HG02981 (cell line): ENCODE results near the gene FLT3.
A peak's percentile ranks its signal among the peaks of the same experiment; 100 is the strongest.
"Not testable (repeated sequence)": the region's sequence is repeated elsewhere in the genome, so short reads cannot be mapped to it uniquely, and the experiment has no call there.

Experiments used
- ATAC-seq: cut with Tn5 transposase; IDR thresholded peaks from one replicate; pipeline ENCODE4 v1.9.1; 2021; ENCODE audit warnings: mild to moderate bottlenecking, moderate library complexity; ENCODE audit not compliant: unreplicated experiment

Gene FLT3

DNA sequence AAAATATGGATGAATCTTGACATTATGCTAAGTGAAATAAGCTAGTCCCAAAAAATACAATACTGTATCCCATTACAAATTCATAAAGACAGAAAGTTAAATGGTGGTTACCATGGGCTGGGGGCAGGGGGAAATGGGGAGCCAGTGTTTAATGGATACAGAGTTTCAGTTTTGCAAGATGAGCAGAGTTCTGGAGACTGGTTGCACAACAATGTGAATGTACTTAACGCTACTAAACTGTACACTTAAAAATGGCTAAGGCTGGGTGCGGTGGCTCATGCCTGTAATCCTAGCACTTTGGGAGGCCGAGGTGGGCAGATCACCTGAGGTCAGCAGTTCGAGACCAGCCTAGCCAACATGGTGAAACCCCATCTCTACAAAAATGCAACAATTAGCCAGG, 1.5 kb upstream of the FLT3 start:
- ATAC-seq, result not testable (repeated sequence)

DNA sequence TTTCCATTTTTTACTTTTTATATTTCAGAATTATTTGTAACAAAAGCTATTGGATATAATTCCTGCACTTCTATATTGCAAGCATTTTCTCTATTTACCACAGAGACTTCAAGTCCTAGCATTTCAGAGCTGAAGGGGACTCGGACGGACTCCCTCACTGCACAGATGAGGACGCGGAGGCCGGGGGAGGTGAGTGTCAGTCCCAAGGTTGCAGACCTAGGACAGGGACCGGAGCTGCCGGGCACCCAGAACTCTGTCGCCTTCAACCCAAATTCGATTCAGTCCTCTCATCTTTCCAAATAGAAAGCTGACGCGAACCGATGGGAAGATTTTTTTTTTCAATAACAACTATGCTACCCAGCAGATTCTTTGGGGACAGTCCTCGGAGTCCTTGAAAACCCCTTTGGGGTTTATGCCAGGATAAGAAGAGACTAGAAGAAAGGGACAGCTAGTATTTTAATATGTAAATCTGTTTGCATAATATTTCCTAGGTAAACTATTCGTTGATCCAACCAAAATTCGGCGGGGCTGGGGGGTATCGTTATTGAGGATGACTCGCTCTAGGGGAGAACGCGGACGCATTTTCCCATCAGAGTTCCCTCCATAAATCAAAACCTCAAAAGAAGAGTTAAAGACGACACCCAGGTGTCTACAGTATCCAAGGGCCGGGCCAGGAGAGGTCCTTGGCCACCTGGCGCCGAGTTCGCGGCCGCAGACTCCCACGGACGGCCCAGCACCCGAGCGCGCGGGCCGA, 803 bp downstream of the FLT3 start:
- ATAC-seq, result no peak

DNA sequence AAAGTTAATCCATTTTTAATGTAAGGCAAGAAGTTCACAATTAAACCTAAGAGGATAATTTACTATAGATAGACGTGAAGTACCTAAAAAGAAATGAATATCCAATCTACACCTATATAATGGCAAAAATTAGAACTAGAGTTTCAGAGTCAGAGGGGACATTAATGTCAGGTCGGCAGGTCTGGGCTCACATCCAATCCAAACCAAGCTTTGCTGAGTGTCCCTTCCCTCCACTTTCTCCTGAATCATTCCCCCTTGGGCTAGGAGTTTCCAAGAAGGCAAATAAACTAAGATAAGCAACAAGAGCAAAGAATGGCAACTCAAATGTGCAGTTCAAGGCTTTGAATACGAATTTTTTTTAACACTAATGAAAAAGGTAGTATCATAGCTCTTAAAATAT, 2.9 kb downstream of the FLT3 start:
- ATAC-seq, result no peak

DNA sequence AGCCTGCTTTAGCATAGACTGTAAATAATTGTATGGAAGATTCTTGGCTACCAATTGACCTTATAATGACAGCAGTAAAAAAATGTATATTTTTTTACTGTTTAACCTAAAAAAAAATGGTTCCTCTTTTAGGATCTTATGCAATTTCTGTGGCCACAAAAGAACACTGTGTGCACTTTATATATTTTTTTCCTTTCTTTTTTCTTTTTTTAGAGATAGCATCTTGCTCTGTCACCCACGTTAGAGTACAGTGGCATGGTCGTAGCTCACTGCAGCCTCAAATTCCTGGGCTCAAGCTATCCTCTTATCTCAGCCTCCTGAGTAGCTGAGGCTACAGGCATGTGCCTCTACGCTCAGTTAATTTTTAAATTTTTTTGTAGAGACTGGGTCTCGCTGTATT, 6.1 kb downstream of the FLT3 start:
- no peak for ATAC-seq

DNA sequence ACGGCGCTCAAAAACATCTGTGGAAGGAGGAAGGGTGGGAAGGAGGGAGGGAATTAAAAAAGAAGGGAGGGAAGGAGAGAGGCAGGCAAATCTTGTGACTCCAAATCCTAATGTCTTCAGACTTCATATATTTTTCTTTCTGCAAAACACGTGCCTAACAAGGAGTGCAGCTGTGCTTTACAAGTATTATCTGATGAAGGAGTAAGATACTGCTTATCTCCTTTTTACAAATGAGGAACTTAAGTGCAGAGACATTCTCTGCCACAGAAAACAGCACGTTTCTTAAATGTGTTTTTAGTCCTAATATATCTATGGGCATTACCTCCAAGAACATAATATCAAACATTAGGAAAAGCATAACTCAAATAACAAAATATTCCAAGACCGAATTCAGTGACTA, 6.5 kb downstream of the FLT3 start:
- no peak for ATAC-seq

DNA sequence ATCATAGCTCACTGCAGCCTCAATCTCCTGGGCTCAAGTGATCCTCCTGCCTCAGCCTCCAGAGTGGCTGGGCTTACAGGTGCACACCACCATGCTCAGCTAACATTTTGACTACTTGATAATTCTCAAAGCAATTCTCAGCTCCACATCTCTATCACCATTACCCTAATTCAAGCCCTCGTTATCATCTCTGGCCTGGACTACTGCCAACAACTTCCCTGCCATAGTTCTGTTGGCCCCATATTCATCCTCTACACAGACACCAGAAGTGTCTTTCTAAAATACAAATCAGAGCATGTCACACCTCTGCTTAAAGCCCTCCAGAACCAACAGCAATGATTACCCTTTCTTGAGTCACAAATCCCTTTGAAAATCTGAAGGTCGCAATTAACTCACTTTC, 7.9 kb downstream of the FLT3 start:
- no peak for ATAC-seq

DNA sequence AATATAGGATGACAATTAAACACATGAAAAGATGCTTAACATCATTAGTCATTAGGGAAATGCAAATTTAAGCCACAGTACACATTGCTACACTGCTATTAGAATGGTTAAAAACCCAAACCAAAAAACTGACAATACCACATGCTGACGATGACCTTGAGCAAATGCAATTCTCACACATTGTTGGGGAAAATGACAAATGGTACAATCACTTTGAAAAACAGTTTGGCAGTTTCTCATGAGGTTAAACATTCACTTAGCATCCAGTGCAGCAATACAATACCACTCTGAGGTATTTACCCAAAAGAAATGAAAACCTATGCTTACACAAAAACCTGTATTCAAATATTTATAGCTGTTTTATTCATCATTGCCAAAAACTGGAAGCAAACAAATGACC, 11.3 kb downstream of the FLT3 start:
- no peak for ATAC-seq

- ATAC-seq, result not testable (repeated sequence)
Measured at GRCh38 chr13:28077820-28078219, 22.6 kb downstream of the FLT3 start.

DNA sequence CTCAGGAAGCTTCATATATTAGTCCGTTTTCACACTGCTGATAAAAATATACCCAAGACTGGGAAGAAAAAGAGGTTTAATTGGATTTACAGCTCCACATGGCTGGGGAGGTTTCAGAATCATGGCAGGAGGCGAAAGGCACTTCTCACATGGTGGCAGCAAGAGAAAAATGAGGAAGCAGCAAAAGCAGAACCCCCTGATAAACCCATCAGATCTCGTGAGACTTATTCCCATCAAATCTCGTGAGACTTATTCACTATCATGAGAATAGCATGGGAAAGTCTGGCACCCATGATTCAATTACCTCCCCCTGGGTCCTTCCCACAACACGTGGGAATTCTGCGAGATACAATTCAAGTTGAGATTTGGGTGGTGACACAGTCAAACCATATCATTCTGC, 23.1 kb downstream of the FLT3 start:
- ATAC-seq, result no peak

DNA sequence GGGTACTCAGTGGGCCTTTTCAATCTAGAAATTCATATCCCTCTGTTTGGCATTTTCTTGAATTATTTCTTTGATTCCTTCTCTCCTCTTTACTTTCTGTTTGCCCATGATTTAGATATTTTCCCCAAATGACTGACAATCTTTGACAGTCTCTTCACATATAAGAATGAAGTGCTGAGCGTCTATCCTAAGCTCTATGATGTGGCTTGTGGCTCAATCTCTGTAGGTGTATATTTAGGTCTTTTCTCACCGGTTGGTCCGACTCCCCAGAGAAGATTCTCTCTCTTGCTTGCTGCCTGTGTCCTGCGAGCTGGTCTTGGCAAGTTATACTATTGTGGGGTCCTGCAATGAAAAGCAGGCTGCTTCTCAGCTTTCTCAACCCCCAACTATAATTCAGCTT, 29.0 kb downstream of the FLT3 start:
- ATAC-seq, result no peak

DNA sequence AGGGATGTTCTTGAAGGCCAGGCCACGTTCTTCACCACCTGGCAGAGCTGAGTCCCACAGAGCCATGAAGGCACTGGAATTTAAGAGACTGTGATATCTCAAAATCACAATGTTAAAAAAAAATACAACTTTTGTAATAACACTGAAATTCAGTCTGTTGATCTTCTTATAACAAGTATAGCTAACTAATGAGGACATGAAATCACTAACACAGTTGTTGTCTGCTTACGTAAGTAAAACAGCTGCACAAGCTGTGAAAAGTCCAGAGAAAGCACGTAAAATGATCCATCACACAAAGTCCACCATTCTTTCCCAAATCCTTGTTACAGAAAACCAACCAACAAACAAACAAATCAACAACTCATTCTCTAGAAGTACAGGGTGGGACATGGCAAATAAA, 32.9 kb downstream of the FLT3 start:
- no peak for ATAC-seq

GRCh38 chr13:28058866-28059613, 41.3 kb downstream of the FLT3 start:
- no peak for ATAC-seq

DNA sequence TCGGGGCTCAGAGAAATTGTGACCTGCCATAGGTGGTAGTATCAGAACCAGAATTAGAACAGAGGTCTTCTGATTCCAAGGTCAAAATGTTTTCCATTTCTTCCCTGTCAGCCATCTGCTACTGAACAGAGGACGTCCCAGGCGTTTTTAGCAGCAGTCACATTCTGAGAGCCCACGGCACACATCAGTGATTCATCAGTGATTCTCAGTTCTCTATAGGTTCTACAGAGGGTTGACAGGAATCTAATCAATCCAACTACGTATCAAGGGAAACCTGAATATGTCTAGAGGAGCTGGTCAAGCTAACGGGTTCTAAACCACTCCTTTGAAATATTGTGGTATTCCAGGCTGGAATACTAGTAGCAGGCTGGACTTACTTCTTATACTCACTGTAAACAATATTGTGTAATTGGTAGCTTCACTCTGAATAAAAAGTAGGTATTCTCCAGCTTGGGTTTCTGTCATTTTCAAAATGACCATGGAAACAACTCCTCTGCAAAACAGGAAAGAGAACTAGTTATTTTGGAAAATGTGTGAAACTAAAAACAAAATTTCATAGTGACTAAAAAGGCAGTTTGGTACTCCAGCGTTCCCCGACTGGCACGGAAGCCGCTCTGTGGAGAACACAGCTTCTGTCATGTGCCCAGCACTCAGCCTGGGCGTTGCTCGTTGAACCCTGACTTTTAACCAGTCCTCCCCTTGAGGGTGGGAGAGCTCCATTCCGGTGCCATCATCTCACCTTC, 43.2 kb downstream of the FLT3 start:
- ATAC-seq, result peak; percentile 55

- ATAC-seq, result no peak
Measured at GRCh38 chr13:28056426-28056825, 44.0 kb downstream of the FLT3 start.

DNA sequence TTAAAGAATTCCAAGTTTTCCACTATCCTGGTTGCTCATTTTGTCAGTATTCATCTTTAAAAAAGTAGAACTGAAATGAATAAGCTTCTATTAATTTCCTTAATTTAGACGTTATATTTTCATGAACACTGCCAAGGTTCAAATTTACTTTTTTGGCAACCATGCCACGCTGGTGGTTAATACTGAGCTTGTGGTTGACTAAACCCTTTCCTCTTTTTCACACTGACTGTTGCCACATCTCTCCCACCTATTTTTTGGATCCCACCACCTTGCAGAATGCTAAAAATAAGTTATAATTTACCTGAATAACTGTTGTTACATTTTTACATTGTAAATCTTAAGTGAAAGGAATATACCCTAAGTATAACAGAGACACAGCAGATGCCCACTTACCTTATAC, 45.0 kb downstream of the FLT3 start:
- ATAC-seq, result no peak

DNA sequence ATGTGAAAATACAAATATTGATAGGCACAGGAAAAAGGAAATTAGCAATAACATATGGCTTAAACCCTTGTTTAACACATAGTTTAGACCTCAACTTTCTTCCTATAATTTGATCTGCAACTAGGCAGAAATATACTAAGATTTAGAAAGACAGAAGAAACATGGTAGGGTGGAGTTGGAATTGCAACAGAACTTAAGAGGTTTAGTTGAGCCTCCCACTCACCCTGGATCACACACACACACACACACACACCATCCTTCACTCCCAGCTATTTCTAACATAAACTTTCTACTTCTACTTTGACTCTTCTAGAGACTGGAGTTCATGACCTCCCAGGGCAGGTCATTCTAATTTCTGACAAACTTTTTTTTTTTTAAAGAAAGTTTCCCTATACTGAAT, 47.4 kb downstream of the FLT3 start:
- no peak for ATAC-seq

DNA sequence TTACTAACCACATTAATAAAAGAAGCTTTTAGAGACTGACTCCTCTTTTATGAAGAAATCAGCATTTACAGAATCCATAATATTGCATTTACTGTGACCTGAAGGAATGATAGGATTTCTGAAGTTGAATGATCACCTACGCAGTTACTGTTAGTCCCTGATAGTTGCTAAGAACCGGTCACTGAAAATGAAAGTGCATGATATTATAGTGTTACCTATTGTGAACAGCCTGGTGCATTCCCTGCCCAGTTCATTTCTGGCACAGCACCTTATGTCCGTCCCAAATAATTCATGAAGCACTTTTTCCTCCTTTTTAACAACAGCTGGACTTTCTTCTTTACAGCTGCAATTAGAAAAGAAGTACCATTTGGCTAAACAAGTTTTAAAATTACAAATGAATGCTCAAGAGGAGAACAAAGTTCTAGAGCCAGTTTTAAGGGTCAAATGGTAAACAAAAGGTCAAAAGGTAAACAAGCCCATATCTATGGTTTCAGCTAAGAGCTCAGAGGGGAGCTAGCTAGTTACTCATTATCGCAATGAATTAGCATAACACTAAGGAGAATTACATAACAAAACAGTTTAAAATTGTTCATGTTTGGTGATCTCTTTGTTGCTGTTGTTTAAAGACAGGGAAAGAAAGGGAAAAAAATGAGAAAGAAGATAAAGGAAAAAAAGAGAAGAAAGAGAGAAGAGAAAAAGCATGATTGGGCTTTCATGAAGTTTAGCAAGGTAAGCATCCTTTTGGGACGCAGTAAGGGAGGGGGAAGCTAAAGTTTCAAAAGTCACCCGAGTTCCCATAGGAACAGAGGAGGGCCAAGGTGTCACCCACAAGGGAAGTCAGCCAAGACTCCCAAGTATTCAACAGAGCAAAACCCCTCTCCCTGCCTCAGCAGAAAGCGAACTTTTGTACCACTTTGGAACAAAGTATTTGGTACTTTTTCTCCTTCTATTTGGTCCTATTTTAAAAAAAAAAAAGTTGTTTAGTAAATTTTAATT, 50.2 kb downstream of the FLT3 start:
- no peak for ATAC-seq

GRCh38 chr13:28049215-28049614, 51.2 kb downstream of the FLT3 start:
- ATAC-seq, result no peak

GRCh38 chr13:28048768-28049167, 51.6 kb downstream of the FLT3 start:
- no peak for ATAC-seq

DNA sequence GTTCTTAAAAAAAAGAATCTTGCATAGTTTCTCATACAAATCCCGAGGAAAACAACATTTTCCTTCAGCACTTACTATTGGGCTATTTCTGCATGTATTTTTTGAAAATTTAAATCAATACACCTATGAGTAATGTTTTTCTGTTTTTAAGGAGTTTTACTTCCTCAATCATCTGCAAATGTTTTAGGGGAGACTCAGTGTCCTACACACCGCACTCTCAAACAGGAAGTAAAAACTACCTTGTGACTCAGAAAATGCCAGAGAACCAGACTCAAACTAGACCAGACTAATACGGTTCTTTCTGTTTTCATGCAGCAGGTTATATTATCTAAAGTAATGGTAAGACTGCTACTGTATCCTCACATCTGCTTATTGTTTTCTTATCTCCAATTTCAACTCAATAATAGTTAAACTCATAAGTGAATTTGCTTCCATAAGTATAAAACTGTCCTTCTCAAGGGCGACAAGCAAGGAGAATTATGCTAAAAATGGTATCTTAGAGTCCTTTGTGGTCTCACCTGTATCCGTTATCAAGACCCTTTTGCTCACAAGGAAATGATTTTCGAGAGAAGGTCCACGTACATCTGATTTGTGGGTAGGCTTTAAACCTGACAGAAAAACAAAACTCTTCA, 52.5 kb downstream of the FLT3 start:
- ATAC-seq, result peak; percentile 88
